Gastroesophageal sphincter (tissue), 4 donors: ENCODE results near the gene GOLPH3. TPM values are rescaled to one million over a fixed set of nuclear protein-coding genes. Genes with fewer than 3 reads are reported as not detected.

ENCODE experiments used
- ATAC-seq: fragments of 150-250 bp; one replicate; pipeline ENCODE4 v1.9.1; 2016; ENCODE audit warnings: mild to moderate bottlenecking, moderate library complexity
- H3K27ac ChIP-seq, 4 donors: fragments of 200-600 bp; sonication (generic) in 3 of 4; 1 replicate in 3 of 4; 2 replicates in 1 of 4; pipeline ENCODE4 v1.5.1; 2016 to 2019
- H3K27me3 ChIP-seq: fragments of 200-600 bp; sonication (generic); one replicate; pipeline ENCODE4 v1.5.1; 2019
- H3K36me3 ChIP-seq, 2 donors: fragments of 200-600 bp; sonication (generic); one replicate each; pipeline ENCODE4 v1.5.1; 2019; ENCODE audit warnings: control low read depth in 1 of 2
- H3K4me1 ChIP-seq, 3 donors: fragments of 200-600 bp; sonication (generic); 1 replicate in 2 of 3; 2 replicates in 1 of 3; pipeline ENCODE4 v1.5.1; 2016 to 2019; ENCODE audit warnings: control low read depth in 2 of 3
- H3K4me3 ChIP-seq, 2 donors: fragments of 200-600 bp; sonication (generic); one replicate each; pipeline ENCODE4 v1.5.1; 2019; ENCODE audit warnings: mild to moderate bottlenecking in 1 of 2, moderate library complexity in 1 of 2
- H3K9me3 ChIP-seq, 3 donors: fragments of 200-600 bp; sonication (generic); one replicate each; pipeline ENCODE4 v1.5.1; 2017 to 2019; ENCODE audit warnings: control low read depth in 2 of 3
- CTCF ChIP-seq, 4 experiments: fragments of 200-600 bp in 2 of 4; fragments of 450-650 bp in 2 of 4; sonication (generic) in 1 of 4; IDR thresholded peaks; one replicate each; pipeline ENCODE4 v1.5.1; 2017 to 2019; ENCODE audit warnings: antibody characterized with exemption in 4 of 4, mild to moderate bottlenecking in 2 of 4, moderate library complexity in 2 of 4
- EP300 ChIP-seq: sonication (generic); formaldehyde crosslinking; IDR thresholded peaks from one replicate; pipeline ENCODE4 v1.6.1; 2017; ENCODE audit warnings: antibody characterized with exemption, mild to moderate bottlenecking
- POLR2A ChIP-seq, 2 donors: fragments of 450-650 bp; IDR thresholded peaks; one replicate each; pipeline ENCODE4 v1.6.1; 2017; ENCODE audit warnings: antibody characterized with exemption in 2 of 2, mild to moderate bottlenecking in 2 of 2, moderate library complexity in 1 of 2
- POLR2AphosphoS5 ChIP-seq: sonication (generic); formaldehyde crosslinking; IDR thresholded peaks from one replicate; pipeline ENCODE4 v1.6.1; 2017; ENCODE audit warnings: antibody characterized with exemption
- WGBS, 2 donors: methylation state at CpG; one replicate each; pipeline ENCODE4 v1.1.5; 2018; ENCODE audit warnings: low coverage in 1 of 2; 5-methylcytosine and 5-hydroxymethylcytosine counted together
- total RNA-seq, 4 donors: library from RNA; depleted of rRNA; stranded (reverse); fragments of >200 nt; gene quantifications; one replicate each; pipeline ENCODE4 v1.1.0, GENCODE V29; 2016

The GOLPH3 gene
- total RNA-seq, 4 donors from 2014 or later = 144 to 277 (median 203) TPM

GRCh38 chr5:32157078-32157477, 17.0 kb downstream of the GOLPH3 start:
- H3K36me3 ChIP-seq = peaks cover 0 to 4% of the 10 kb centered on the region in 2 donors
- H3K4me1 ChIP-seq = peaks cover 6 to 94% (median 37%) of the 10 kb centered on the region in 3 donors
- no peak overlapping the region for H3K4me3 ChIP-seq
- no peaks in the 10 kb centered on the region for H3K27me3 ChIP-seq
- H3K27ac ChIP-seq = peak overlapping the region in 1 of 4 donors; percentile 35
- WGBS, 2 donors = 67 to 70% methylated on average over 4 of the region's 4 CpGs
- no peak for TF ChIP-seq POLR2AphosphoS5
- no peak for TF ChIP-seq EP300
- TF ChIP-seq POLR2A (IDR thresholded peaks at IDR 0.05) = no peak
- TF ChIP-seq CTCF (IDR thresholded peaks at IDR 0.05) = no peak
- no peak for ATAC-seq
- H3K9me3 ChIP-seq = no peaks in the 10 kb centered on the region

GRCh38 chr5:32156635-32157034, 17.5 kb downstream of the GOLPH3 start:
- ATAC-seq = no peak
- no peaks in the 10 kb centered on the region for H3K27me3 ChIP-seq
- H3K36me3 ChIP-seq = peaks cover 0 to 3% of the 10 kb centered on the region in 2 donors
- H3K9me3 ChIP-seq = no peaks in the 10 kb centered on the region
- peaks cover 6 to 96% (median 37%) of the 10 kb centered on the region in 3 donors for H3K4me1 ChIP-seq
- no peak overlapping the region for H3K4me3 ChIP-seq
- TF ChIP-seq CTCF (IDR thresholded peaks at IDR 0.05) = no peak
- TF ChIP-seq EP300 = no peak
- TF ChIP-seq POLR2AphosphoS5 = no peak
- no peak for TF ChIP-seq POLR2A (IDR thresholded peaks at IDR 0.05)
- 83 to 88% methylated on average over 4 to 7 of the region's 9 CpGs for WGBS, 2 donors
- peak overlapping the region in 1 of 4 donors; percentile 35 for H3K27ac ChIP-seq

GRCh38 chr5:32155211-32155610, 18.9 kb downstream of the GOLPH3 start:
- no peaks in the 10 kb centered on the region for H3K27me3 ChIP-seq
- no peaks in the 10 kb centered on the region for H3K36me3 ChIP-seq
- H3K27ac ChIP-seq = no peak overlapping the region
- H3K4me1 ChIP-seq = peaks cover 9 to 98% (median 33%) of the 10 kb centered on the region in 3 donors
- H3K9me3 ChIP-seq = no peaks in the 10 kb centered on the region
- no peak for ATAC-seq
- TF ChIP-seq POLR2A (IDR thresholded peaks at IDR 0.05) = no peak
- no peak for TF ChIP-seq CTCF (IDR thresholded peaks at IDR 0.05)
- WGBS, 2 donors = 60 to 91% methylated on average over 2 of the region's 2 CpGs
- no peak overlapping the region for H3K4me3 ChIP-seq

GRCh38 chr5:32153723-32154122, 20.4 kb downstream of the GOLPH3 start:
- no peaks in the 10 kb centered on the region for H3K9me3 ChIP-seq
- no peaks in the 10 kb centered on the region for H3K27me3 ChIP-seq
- ATAC-seq = no peak
- whole genome bisulfite sequencing, 2 donors = 39 to 45% methylated on average over 3 of the region's 3 CpGs
- H3K4me3 ChIP-seq = no peak overlapping the region
- H3K36me3 ChIP-seq = no peaks in the 10 kb centered on the region
- H3K4me1 ChIP-seq = peaks cover 9 to 98% (median 21%) of the 10 kb centered on the region in 3 donors
- TF ChIP-seq POLR2A (IDR thresholded peaks at IDR 0.05) = no peak
- TF ChIP-seq EP300 = no peak
- TF ChIP-seq POLR2AphosphoS5 = peak; percentile 40
- no peak for TF ChIP-seq CTCF (IDR thresholded peaks at IDR 0.05)
- peak overlapping the region in 1 of 4 donors; percentile 11 for H3K27ac ChIP-seq

GRCh38 chr5:32151198-32151597, 22.9 kb downstream of the GOLPH3 start:
- Histone ChIP-seq H3K4me1 (peaks cover 9 to 97% (median 12%) of the 10 kb centered on the region in 3 donors), H3K9me3 (no peaks in the 10 kb centered on the region), H3K27ac (no peak overlapping the region), H3K36me3 (no peaks in the 10 kb centered on the region), H3K27me3 (no peaks in the 10 kb centered on the region), H3K4me3 (no peak overlapping the region)
- 84 to 88% methylated on average over 6 of the region's 6 CpGs for WGBS, 2 donors
- no peak for TF ChIP-seq POLR2A (IDR thresholded peaks at IDR 0.05)
- no peak for TF ChIP-seq CTCF (IDR thresholded peaks at IDR 0.05)
- no peak for TF ChIP-seq POLR2AphosphoS5
- no peak for TF ChIP-seq EP300
- no peak for ATAC-seq
